OCI-LY3 (cell line): Measurements from ENCODE around the gene BPIFB3.

Experiments
- EZH2phosphoT487 ChIP-seq: fragments of 200-600 bp; shearing (Covaris generic); IDR thresholded peaks from 2 replicates; pipeline ENCODE4 v1.6.1; 2018; ENCODE audit warnings: antibody characterized with exemption, mixed run types, low read depth
- TF ChIP-seq, protein P1 (sequence below): fragments of 200-600, 300-600 bp; sonication (generic); IDR thresholded peaks from 2 replicates; pipeline ENCODE4 v1.5.1; 2014; ENCODE audit warnings: antibody characterized with exemption, low read length, low read depth

DNA sequence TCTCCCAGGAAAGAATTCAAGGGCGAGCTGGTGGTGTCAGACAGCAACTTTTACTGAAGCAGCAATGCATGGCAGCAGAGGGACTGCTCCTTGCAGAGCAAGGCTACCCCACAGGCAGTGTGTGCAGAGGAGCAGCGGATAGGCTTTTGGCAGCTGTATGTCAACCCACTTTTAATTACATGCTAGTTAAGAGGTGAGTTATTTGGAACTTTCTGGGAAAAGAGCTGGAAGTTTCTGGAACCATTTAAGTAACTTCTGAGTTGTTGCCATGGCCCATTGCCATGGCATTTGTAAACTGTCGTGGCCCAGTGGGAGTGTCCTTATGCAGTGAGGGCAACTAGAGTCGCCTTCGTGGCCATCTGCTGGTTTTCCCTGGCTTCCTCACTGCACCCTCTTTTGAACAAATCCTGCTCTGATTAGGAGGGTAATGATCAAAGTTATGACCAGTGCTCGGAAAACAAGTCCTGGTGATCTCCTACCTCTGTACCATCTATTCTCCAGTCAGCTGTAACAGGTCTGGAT lies 59.7 kb downstream of the BPIFB3 start:
- TF ChIP-seq, protein P1, sequence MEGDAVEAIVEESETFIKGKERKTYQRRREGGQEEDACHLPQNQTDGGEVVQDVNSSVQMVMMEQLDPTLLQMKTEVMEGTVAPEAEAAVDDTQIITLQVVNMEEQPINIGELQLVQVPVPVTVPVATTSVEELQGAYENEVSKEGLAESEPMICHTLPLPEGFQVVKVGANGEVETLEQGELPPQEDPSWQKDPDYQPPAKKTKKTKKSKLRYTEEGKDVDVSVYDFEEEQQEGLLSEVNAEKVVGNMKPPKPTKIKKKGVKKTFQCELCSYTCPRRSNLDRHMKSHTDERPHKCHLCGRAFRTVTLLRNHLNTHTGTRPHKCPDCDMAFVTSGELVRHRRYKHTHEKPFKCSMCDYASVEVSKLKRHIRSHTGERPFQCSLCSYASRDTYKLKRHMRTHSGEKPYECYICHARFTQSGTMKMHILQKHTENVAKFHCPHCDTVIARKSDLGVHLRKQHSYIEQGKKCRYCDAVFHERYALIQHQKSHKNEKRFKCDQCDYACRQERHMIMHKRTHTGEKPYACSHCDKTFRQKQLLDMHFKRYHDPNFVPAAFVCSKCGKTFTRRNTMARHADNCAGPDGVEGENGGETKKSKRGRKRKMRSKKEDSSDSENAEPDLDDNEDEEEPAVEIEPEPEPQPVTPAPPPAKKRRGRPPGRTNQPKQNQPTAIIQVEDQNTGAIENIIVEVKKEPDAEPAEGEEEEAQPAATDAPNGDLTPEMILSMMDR: no peak
- TF ChIP-seq EZH2phosphoT487: no peak
